ENCODE measurements around the gene SLC4A11.

SLC4A11 gene

DNA sequence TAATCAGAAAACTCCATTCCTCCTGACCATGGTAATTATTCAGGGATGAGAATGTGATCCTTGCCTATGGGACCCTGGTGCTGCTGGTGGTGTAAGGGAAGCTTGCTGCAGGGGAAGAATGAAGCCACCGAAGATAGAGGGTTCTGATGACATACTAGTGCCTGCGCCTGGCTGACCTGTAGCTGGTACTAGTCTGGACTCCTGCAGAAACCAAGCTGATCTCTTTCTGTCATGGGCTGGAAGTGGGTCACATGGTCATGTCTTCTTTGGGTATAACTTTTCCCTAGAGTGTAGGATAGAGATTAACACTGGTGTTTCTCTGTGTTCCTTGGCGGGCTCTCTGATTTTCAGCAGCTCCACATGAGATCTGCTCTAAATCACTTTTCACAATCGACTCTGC, 8.6 kb upstream of the SLC4A11 start:
- H3K27ac ChIP-seq (ENCODE audit: insufficient read depth, low read length, poor library complexity, severe bottlenecking): no peak overlapping the region
- H3K9me3 ChIP-seq (ENCODE audit: control insufficient read depth, low read length): no peaks in the 10 kb centered on the region
- H3K4me1 ChIP-seq (ENCODE audit: control insufficient read depth, insufficient read depth, low read length, poor library complexity, severe bottlenecking): peaks cover 12% of the 10 kb centered on the region
- H3K27me3 ChIP-seq (replicated peaks; ENCODE audit: control insufficient read depth, insufficient read depth, low read length, poor library complexity, severe bottlenecking): no peaks in the 10 kb centered on the region
- H3K36me3 ChIP-seq (ENCODE audit: control insufficient read depth, insufficient read depth, low read length): peaks cover 2% of the 10 kb centered on the region
- no peak overlapping the region for H3K4me3 ChIP-seq (ENCODE audit: insufficient read depth, low read depth, low read length, poor library complexity, severe bottlenecking)
- no peak for DNase-seq

DNA sequence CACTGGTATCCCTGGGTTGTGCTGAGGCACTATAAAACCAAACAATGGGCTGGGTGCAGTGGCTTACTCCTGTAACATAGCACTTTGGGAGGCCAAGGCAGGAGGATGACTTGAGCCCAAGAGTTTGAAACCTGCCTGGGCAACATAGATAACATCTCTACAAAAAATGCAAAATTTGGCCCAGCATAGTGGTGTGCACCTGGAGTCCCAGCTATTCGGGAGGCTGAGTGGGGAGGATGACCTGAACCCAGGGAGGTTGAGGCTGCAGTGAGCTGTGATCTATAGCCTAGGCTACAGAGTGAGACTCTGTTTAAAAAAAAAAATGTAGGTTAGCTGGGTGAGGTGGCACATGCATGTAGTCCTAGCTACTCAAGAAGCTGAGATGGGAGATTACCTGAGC, 7.7 kb upstream of the SLC4A11 start:
- Histone ChIP-seq H3K27ac (ENCODE audit: insufficient read depth, low read length, poor library complexity, severe bottlenecking) (no peak overlapping the region), H3K9me3 (ENCODE audit: control insufficient read depth, low read length) (no peaks in the 10 kb centered on the region), H3K4me1 (ENCODE audit: control insufficient read depth, insufficient read depth, low read length, poor library complexity, severe bottlenecking) (peaks cover 12% of the 10 kb centered on the region), H3K4me3 (ENCODE audit: insufficient read depth, low read depth, low read length, poor library complexity, severe bottlenecking) (no peak overlapping the region), H3K36me3 (ENCODE audit: control insufficient read depth, insufficient read depth, low read length) (no peaks in the 10 kb centered on the region), H3K27me3 (replicated peaks; ENCODE audit: control insufficient read depth, insufficient read depth, low read length, poor library complexity, severe bottlenecking) (no peaks in the 10 kb centered on the region)
- DNase-seq: no peak

GRCh38 chr20:3245711-3246110, 6.7 kb upstream of the SLC4A11 start:
- Histone ChIP-seq H3K27ac (ENCODE audit: insufficient read depth, low read length, poor library complexity, severe bottlenecking) (no peak overlapping the region), H3K4me3 (ENCODE audit: insufficient read depth, low read depth, low read length, poor library complexity, severe bottlenecking) (no peak overlapping the region), H3K4me1 (ENCODE audit: control insufficient read depth, insufficient read depth, low read length, poor library complexity, severe bottlenecking) (peaks cover 12% of the 10 kb centered on the region), H3K27me3 (replicated peaks; ENCODE audit: control insufficient read depth, insufficient read depth, low read length, poor library complexity, severe bottlenecking) (no peaks in the 10 kb centered on the region), H3K9me3 (ENCODE audit: control insufficient read depth, low read length) (no peaks in the 10 kb centered on the region), H3K36me3 (ENCODE audit: control insufficient read depth, insufficient read depth, low read length) (no peaks in the 10 kb centered on the region)
- no peak for DNase-seq

DNA sequence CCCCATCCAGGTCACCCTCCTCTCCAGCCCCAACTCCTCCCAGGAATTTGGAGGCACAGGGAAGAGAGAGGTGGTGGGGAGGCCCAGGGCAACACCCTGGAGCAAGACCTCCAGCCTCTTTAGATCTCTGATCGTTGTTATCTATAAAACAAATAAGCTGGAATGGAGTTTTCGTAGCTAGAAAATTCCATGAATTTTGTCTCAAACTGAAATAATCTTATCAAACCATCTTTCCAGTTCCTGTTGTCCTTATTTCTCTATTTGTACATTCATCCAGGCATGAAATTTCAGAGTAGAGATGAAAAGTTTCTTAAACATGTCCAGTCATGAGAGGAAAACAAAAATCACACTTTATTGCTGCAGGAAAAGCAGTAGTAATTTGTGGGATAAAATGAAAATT, 6.2 kb upstream of the SLC4A11 start:
- Histone ChIP-seq H3K4me1 (ENCODE audit: control insufficient read depth, insufficient read depth, low read length, poor library complexity, severe bottlenecking) (peaks cover 12% of the 10 kb centered on the region), H3K9me3 (ENCODE audit: control insufficient read depth, low read length) (no peaks in the 10 kb centered on the region), H3K36me3 (ENCODE audit: control insufficient read depth, insufficient read depth, low read length) (no peaks in the 10 kb centered on the region), H3K27me3 (replicated peaks; ENCODE audit: control insufficient read depth, insufficient read depth, low read length, poor library complexity, severe bottlenecking) (no peaks in the 10 kb centered on the region), H3K4me3 (ENCODE audit: insufficient read depth, low read depth, low read length, poor library complexity, severe bottlenecking) (no peak overlapping the region), H3K27ac (ENCODE audit: insufficient read depth, low read length, poor library complexity, severe bottlenecking) (no peak overlapping the region)
- no peak for DNase-seq

DNA sequence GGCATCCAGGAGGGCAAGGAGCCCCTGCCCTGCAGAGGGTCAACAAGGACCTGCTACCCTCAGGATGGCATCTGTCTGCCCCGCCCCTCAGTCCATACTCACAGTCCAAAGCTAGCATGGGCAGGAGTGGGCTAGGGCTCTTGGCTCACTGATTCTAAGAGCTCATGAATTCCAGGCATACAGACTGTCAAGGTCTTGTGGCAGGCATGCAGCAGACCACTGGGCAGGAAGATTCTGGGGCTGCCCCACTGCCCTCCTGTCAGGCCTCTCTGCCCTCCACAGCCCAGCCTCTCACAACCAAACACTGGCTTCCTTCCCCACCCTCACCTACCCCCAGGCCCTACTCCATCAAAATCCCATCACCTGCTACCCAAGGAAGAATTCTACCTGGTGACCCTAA, 5.6 kb upstream of the SLC4A11 start:
- peaks cover 14% of the 10 kb centered on the region for H3K4me1 ChIP-seq (ENCODE audit: control insufficient read depth, insufficient read depth, low read length, poor library complexity, severe bottlenecking)
- no peaks in the 10 kb centered on the region for H3K9me3 ChIP-seq (ENCODE audit: control insufficient read depth, low read length)
- H3K4me3 ChIP-seq (ENCODE audit: insufficient read depth, low read depth, low read length, poor library complexity, severe bottlenecking): no peak overlapping the region
- no peaks in the 10 kb centered on the region for H3K27me3 ChIP-seq (replicated peaks; ENCODE audit: control insufficient read depth, insufficient read depth, low read length, poor library complexity, severe bottlenecking)
- H3K27ac ChIP-seq (ENCODE audit: insufficient read depth, low read length, poor library complexity, severe bottlenecking): no peak overlapping the region
- DNase-seq: no peak
- no peaks in the 10 kb centered on the region for H3K36me3 ChIP-seq (ENCODE audit: control insufficient read depth, insufficient read depth, low read length)

DNA sequence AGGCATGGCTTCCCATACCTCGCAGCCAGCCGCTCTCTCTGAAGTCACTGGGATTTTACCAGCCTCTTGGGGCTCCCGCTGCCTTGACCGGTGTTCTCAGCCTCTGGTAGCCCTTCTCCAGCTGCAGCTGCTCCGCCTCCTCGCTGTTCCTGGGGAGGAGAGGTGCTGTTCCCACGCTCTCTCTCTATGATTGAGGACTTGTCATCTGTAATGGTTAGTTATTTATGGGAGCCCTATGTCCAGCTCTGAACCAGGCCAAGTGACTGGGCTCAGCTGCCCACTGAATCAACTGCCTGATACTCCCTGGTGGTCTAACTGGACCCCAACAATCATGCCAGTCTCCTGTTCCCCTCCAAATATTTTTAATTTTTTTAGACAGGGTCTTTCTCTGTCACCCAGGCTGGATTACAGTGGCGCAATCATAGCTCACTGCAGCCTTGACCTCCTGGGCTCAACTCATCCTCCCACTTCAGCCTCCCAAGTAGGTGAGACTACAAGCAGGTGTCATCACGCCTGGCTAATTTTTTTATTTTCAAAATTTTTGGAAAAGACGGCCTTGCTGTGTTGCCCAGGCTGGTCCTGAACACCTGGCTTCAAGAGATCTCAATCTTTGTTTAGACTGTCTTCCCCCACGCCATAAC, 4.8 kb upstream of the SLC4A11 start:
- H3K36me3 ChIP-seq (ENCODE audit: control insufficient read depth, insufficient read depth, low read length): no peaks in the 10 kb centered on the region
- no peaks in the 10 kb centered on the region for H3K27me3 ChIP-seq (replicated peaks; ENCODE audit: control insufficient read depth, insufficient read depth, low read length, poor library complexity, severe bottlenecking)
- no peak overlapping the region for H3K27ac ChIP-seq (ENCODE audit: insufficient read depth, low read length, poor library complexity, severe bottlenecking)
- no peaks in the 10 kb centered on the region for H3K9me3 ChIP-seq (ENCODE audit: control insufficient read depth, low read length)
- DNase-seq: no peak
- H3K4me1 ChIP-seq (ENCODE audit: control insufficient read depth, insufficient read depth, low read length, poor library complexity, severe bottlenecking): peaks cover 8% of the 10 kb centered on the region
- H3K4me3 ChIP-seq (ENCODE audit: insufficient read depth, low read depth, low read length, poor library complexity, severe bottlenecking): no peak overlapping the region

GRCh38 chr20:3242172-3242692, 3.2 kb upstream of the SLC4A11 start:
- Histone ChIP-seq H3K4me1 (ENCODE audit: control insufficient read depth, insufficient read depth, low read length, poor library complexity, severe bottlenecking) (peaks cover 13% of the 10 kb centered on the region), H3K27ac (ENCODE audit: insufficient read depth, low read length, poor library complexity, severe bottlenecking) (no peak overlapping the region), H3K27me3 (replicated peaks; ENCODE audit: control insufficient read depth, insufficient read depth, low read length, poor library complexity, severe bottlenecking) (peaks cover 7% of the 10 kb centered on the region), H3K36me3 (ENCODE audit: control insufficient read depth, insufficient read depth, low read length) (no peaks in the 10 kb centered on the region), H3K9me3 (ENCODE audit: control insufficient read depth, low read length) (no peaks in the 10 kb centered on the region), H3K4me3 (ENCODE audit: insufficient read depth, low read depth, low read length, poor library complexity, severe bottlenecking) (no peak overlapping the region)
- DNase-seq: no peak

DNA sequence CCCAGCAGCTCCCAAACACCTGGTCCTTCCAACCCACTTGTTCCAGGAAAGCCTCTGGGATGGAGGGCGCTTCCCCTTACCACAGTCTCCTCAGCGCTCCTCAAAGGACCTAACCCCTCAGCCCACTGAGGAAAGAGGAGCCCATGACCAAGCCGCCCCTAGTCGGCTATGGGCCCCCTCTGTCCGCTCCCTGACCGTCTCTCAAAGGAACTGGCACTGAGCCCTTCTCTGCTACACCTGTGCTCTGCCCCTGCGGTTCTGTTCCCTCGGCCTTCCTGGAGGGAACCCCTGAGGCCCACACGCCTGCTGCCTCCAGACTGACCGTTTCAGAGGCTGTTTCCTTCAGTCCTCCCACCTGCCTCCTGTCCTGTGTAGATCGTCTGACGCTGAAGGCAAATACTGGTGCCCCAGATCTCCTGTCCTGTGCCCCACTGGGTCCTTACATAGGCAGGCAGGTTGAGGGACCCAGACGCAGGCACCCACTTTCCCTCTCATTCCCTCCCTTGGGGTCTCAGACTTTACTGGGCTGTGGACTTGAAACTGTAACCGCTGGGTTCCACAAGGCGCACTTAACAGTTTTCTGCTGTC, 1.9 kb upstream of the SLC4A11 start:
- Histone ChIP-seq H3K4me1 (ENCODE audit: control insufficient read depth, insufficient read depth, low read length, poor library complexity, severe bottlenecking) (peaks cover 13% of the 10 kb centered on the region), H3K4me3 (ENCODE audit: insufficient read depth, low read depth, low read length, poor library complexity, severe bottlenecking) (no peak overlapping the region), H3K36me3 (ENCODE audit: control insufficient read depth, insufficient read depth, low read length) (no peaks in the 10 kb centered on the region), H3K9me3 (ENCODE audit: control insufficient read depth, low read length) (no peaks in the 10 kb centered on the region), H3K27ac (ENCODE audit: insufficient read depth, low read length, poor library complexity, severe bottlenecking) (no peak overlapping the region), H3K27me3 (replicated peaks; ENCODE audit: control insufficient read depth, insufficient read depth, low read length, poor library complexity, severe bottlenecking) (peaks cover 14% of the 10 kb centered on the region)
- no peak for DNase-seq

DNA sequence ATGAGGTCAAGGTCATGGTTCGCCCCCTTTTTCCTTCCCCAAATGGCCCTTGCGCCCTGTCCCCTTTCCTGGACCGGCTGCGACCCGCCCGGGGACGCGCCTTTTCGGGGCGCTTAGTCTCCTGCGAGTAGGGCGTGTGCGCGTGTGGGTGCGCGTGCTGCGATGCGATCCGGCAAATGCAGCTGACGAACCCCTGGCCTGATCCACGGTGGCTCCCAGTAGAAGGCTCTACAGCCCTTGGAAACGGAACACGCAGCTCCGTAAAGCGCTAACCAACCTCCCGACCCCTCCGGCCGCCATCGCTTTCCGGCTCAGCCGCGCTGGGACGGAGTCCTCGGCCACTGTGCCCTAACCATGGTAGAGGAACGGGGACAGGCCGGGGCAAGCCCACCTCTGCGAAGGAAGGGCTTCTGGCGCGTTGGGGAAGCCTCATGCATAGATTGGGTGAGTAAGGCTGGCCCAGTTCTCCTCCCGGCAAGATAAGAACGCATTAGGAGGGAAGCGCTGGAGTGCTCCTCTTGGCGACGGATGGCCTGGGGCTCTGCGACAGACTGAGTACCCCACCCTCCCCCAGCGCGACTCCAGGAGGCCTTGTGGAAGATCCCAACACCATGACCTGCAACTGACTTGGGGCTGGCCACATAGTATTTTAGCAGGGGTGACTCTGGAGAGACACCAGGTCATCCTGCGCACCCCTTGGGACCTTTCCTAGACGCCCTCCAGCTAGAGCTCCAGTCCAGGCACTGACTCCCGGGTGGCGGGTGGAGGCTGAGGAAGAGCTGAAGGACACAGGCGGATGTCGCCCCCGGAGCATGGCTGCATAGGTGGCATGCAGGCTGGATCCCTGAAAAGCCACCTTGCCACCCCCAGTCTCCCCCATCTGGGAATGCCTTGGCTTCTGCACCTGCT, 1.1 kb upstream of the SLC4A11 start:
- H3K9me3 ChIP-seq (ENCODE audit: control insufficient read depth, low read length): no peaks in the 10 kb centered on the region
- H3K36me3 ChIP-seq (ENCODE audit: control insufficient read depth, insufficient read depth, low read length): no peaks in the 10 kb centered on the region
- DNase-seq: no peak
- no peak overlapping the region for H3K27ac ChIP-seq (ENCODE audit: insufficient read depth, low read length, poor library complexity, severe bottlenecking)
- peak overlapping the region; percentile 86 for H3K4me3 ChIP-seq (ENCODE audit: insufficient read depth, low read depth, low read length, poor library complexity, severe bottlenecking)
- H3K4me1 ChIP-seq (ENCODE audit: control insufficient read depth, insufficient read depth, low read length, poor library complexity, severe bottlenecking): peaks cover 13% of the 10 kb centered on the region
- peaks cover 14% of the 10 kb centered on the region for H3K27me3 ChIP-seq (replicated peaks; ENCODE audit: control insufficient read depth, insufficient read depth, low read length, poor library complexity, severe bottlenecking)

DNA sequence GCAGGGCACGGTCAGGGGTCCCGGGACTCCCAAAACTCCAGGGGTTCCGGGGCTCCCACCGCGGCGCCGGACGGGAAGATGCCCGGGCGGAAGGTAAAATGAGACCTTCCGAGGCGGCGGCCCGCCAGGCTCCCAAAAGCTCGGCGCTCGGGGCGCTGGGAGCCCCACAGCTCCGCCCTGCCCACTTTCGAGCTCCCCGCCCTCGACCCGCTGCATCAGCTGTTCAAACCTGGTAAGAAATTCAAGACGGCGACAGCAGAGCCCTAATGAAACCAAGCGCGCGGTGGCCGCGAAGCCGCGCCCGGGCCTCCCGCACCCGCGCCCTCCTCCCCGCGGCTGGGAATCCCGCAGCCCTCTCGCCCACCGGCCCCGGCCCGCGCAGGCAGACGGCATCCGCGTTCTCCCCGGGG, 369 bp downstream of the SLC4A11 start:
- Histone ChIP-seq H3K36me3 (ENCODE audit: control insufficient read depth, insufficient read depth, low read length) (no peaks in the 10 kb centered on the region), H3K4me1 (ENCODE audit: control insufficient read depth, insufficient read depth, low read length, poor library complexity, severe bottlenecking) (peaks cover 13% of the 10 kb centered on the region), H3K27me3 (replicated peaks; ENCODE audit: control insufficient read depth, insufficient read depth, low read length, poor library complexity, severe bottlenecking) (peaks cover 14% of the 10 kb centered on the region), H3K9me3 (ENCODE audit: control insufficient read depth, low read length) (no peaks in the 10 kb centered on the region), H3K27ac (ENCODE audit: insufficient read depth, low read length, poor library complexity, severe bottlenecking) (no peak overlapping the region), H3K4me3 (ENCODE audit: insufficient read depth, low read depth, low read length, poor library complexity, severe bottlenecking) (peak overlapping the region; percentile 86)
- DNase-seq: peak in 2 of 3 donors; percentile 12 to 14

All from effector memory CD4-positive, alpha-beta T cell (primary cell).